GM19468 (cell line): ENCODE data around the gene CBR1.

Experiments
- ATAC-seq: cut with Tn5 transposase; IDR thresholded peaks from one replicate; pipeline ENCODE4 v1.9.1; 2021; ENCODE audit warnings: mild to moderate bottlenecking, moderate library complexity, moderate number of reproducible peaks; ENCODE audit not compliant: unreplicated experiment; ENCODE audit errors: extremely low read depth

CBR1 gene

GRCh38 chr21:36069713-36070583 lies at the start of gene CBR1:
Gene CBR1 (plus strand): TSS chr21:36070024. CDS start chr21:36070116, 92 bp downstream.
- ATAC-seq: peak; percentile 53

- ATAC-seq: no peak
These were observed 48.5 kb upstream of the CBR1 start for GRCh38 chr21:36021251-36021837.

- ATAC-seq: no peak
These were observed 47.3 kb upstream of the CBR1 start for GRCh38 chr21:36022427-36023091.

GRCh38 chr21:36023092-36023480 lies 46.7 kb upstream of the CBR1 start:
- no peak for ATAC-seq

- ATAC-seq: no peak
These were observed 45.0 kb upstream of the CBR1 start for GRCh38 chr21:36024782-36025181.

GRCh38 chr21:36027347-36027746 lies 42.5 kb upstream of the CBR1 start:
- no peak for ATAC-seq

- ATAC-seq: no peak
These were observed 41.4 kb upstream of the CBR1 start for GRCh38 chr21:36028127-36029069.

- ATAC-seq: no peak
These were observed 40.5 kb upstream of the CBR1 start for GRCh38 chr21:36029309-36029708.

- no peak for ATAC-seq
These were observed 39.1 kb upstream of the CBR1 start for GRCh38 chr21:36030581-36031189.

- no peak for ATAC-seq
These were observed 37.0 kb upstream of the CBR1 start for GRCh38 chr21:36032647-36033406.

- ATAC-seq: no peak
These were observed 35.5 kb upstream of the CBR1 start for GRCh38 chr21:36034211-36034913.

- ATAC-seq: no peak
These were observed 34.4 kb upstream of the CBR1 start for GRCh38 chr21:36035381-36035791.

GRCh38 chr21:36038701-36039497 lies 30.9 kb upstream of the CBR1 start:
- ATAC-seq: no peak

GRCh38 chr21:36039861-36040260 lies 30.0 kb upstream of the CBR1 start:
- ATAC-seq: no peak

- ATAC-seq: no peak
These were observed 29.4 kb upstream of the CBR1 start for GRCh38 chr21:36040389-36040788.

- ATAC-seq: no peak
These were observed 27.9 kb upstream of the CBR1 start for GRCh38 chr21:36041910-36042309.

- ATAC-seq: no peak
These were observed 25.8 kb upstream of the CBR1 start for GRCh38 chr21:36044056-36044455.

- no peak for ATAC-seq
These were observed 23.8 kb upstream of the CBR1 start for GRCh38 chr21:36045993-36046392.
